NCI-H1417 treated with DMSO at 0.1 percent for 48 hours (cell line): ENCODE data around the gene CES5A.
"Not testable (repeated sequence)": the region's sequence is repeated elsewhere in the genome, so short reads cannot be mapped to it uniquely, and the experiment has no call there.

Experiments used
- DNase-seq: peaks from one replicate; lab custom pipeline; 2025; lab: John Stamatoyannopoulos, UW

Gene CES5A

DNA sequence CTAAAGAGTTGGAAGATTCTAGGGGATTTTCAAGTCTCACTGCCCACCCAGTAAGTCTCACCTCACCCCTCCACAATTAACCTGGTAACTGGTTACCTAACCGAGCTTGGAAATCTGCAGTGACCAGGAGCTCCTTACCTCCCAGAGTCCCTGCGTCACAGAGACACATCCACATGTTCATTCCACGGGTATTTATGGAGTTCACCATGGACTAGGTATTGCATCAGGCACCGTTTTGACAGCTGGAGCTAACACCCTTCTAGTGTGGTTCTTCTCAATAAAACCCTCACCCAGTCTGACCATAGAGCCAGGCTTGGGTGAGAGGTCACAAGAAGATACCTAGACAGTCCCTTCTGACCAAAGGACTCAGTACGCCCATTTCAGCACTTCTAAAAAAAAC is 2.1 kb downstream of the CES5A start:
- no peak for DNase-seq

DNA sequence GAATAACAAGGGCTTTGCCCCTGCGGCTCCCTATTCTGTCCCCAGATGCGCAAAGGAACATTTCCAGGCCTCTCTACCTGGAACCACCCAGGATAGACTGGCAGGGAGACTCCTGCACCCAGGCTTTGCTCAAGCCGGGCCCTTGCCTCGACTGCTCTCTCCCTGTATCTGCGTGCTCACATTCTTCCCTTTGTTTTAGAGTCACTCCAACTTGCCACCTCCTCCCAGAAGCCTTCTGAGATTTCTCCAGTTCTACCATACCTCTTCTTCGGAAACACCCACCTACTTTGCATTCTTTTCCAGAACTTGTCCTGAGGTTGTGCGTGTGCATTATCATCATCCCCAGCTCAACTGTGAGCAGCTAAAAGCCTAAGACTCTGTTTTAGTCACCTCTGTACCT is 3.0 kb downstream of the CES5A start:
- DNase-seq = no peak

DNA sequence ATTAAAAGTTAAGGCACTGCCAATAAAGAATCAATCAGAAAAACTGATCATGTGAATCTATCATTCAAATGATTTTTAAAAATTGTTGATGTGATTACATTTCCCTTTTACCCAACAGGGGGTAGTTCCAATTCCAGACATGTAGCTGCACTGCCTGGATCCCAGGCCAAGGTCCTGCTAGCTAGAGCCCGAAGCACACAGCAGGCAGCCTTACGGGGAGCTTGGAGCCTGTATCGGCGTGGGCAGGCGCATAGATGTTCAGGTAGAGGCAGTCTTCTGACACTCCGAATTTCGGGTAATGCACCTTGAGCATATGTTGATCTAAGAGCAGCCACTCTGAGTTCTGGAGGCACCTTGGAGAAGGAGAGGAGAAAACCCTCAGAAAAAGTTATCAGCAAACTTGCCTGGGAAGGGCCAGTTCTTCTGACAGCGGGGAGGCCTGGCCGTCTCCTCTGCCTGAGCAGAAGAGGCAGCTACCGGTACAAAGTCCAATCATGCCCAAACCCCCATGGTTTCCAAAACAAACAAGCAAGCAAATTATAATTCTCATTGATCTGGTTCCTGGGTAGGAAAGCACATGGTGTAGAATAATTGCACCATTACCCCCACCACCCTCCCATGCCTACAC is 3.6 kb downstream of the CES5A start:
- no peak for DNase-seq

DNA sequence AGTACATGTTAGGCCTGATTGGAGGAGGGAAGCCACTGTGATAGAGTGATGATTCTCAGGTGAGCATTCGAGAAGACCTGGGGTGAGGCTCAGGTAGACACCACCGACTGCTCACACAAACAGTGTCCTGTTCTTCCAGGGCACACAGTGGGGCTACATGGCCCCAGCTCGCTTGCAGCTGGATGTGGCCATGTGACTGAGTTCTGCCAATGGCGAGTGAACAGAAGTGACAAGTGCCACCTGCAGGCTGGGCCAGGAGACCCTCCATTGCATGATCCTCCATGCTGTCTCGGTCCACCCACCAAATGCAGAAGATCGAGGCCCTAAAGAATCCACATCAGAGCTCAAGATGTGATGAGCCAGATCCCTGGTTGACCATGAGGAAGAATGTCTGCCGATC is 6.2 kb downstream of the CES5A start:
- DNase-seq = no peak

DNA sequence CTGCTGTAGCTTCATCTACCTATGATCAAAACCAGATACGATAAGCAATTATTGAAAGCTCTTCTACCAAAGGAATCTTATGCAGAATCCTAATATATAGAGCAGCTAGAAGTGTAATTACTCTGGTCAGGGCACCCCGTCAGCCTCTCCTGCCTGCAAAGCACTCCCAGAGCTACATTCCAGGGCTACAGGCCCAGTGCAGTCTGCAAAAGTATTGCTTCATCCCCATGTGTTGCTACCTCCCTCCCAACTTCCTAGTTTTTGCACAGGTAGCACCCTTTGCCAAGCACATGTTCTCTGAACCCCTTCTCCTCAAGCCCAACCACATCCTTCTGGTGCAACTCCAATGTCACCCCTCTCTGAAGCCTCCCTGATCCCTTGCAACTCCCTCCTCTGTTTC is 7.0 kb downstream of the CES5A start:
- no peak for DNase-seq

DNA sequence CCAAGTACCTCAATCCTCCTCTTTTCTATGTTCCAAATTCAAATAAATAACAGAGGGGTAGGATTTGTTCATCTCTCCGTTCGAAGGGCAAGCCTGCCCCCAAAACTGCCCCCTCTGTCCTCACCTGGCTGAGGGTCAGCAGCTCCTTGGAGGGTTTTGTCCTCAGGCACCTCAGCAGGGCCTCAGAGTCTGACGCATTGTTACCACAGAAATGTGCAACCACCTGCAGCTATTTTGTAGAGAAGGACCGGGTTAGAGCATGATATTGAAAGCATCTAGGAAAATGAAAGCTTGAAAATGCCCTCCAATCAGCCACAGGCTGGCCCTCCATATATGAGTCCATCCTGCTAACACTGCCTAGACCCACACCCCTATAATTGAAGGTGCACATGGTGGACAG is 13.9 kb downstream of the CES5A start:
- no peak for DNase-seq

DNA sequence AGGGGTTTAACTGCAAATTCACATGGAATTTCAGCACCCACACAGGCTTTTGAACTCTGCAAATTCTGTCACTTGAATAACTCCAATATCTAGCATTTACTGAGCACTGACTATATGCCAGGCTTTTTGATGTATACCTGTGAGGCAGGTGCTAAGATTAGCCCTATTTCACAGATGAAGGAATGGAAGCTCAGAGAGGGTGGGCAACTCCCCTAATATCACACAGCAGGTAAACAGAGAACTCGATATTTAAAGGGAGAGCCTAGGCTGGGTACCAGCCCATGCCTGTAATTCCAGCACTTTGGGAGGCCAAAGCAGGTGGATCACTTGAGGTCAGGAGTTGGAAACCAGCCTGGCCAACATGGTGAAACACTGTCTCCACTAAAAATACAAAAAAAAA is 17.5 kb downstream of the CES5A start:
- not testable (repeated sequence) for DNase-seq

DNA sequence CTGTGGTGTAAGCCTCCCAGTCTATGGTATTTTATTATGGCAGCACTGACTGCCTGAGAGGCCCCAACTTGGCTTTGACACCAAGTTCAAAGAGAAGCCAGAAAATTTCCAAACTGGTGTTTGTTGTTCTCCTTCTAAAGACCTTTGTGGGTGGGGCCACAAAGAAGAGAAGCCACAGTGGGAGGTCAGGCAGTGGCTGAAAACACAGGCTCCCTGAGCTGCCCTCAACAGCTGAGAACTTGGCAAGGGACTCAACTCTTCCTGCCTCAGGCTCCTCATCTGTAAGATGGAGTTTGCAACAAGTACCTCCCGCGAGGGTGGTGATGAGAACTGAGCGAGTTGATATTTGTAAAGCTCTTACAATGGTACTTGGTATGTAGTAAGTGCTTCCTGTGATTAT is 18.2 kb downstream of the CES5A start:
- no peak for DNase-seq

DNA sequence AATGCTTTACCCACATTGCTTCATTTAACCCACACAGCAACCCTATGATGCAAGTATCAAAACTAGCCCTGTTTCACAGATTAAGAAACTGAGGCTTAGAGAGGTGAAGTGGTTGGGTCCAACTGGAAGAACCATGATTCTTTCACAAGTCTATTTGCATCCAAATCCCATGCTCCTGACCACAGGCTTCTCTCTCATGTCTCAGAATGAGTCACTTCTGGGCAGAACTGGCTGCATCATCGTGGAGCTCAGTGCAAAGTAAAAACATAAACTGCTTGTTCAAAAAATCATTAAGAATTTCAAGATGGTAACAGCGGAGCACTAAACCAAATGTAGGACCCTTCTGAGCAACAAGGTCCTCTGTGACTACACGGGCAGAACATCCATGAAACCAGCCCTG is 22.1 kb downstream of the CES5A start:
- no peak for DNase-seq

DNA sequence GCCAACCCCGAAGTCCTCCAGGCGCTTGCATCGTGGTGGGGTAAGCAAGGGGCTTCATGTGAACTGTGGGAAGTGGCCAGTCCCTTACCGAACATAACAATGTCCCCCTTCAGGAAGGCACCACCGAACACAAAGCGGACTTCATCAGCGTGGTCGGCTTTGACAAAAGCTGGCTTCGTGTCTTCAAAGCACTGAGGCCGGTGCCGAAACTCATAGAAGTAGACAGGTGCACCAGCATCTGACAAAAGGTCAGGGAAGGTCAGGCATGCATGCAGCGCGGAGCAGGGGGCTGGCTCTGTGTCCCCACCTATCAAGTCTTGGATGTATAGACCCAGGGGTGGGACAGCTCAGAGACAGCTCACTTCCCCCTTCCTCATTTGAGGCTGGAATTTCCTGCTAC is 25.6 kb downstream of the CES5A start:
- no peak for DNase-seq

DNA sequence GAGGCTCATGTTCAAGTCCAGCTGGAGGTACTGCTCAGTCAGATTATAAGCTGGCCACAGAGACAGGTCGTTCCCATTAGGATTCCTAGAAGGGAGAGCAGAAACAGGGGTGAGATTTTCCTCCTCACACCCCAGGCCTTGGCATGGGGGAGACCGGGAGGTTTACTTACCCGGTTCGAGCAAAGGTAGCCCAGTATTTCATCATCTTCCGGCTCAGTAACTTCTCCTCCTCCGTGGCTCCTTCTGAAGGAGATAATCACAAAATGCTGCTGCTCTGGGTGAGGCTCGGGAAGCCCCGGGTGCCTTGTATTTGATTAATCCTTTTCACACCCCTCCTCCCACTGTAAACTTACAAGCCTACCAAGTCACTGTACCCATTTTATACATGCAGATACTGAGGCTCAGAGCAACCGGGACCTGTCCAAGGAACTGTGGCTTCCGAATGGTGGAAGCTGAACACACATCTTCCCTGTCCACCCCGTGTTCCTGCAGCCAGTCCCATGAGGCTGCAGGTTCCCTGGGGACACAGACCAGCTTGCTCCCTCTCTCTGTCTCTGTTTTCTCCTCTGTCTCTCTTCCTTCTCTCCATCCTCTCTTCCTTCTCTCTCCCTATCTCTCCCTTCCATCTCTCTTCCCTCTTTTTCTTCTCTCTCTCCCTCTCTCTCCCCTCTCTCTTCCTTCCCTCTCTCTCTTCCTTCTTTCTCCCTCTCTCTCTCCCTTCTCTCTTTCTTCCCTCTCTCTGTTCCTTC is 28.4 kb downstream of the CES5A start:
- no peak for DNase-seq

DNA sequence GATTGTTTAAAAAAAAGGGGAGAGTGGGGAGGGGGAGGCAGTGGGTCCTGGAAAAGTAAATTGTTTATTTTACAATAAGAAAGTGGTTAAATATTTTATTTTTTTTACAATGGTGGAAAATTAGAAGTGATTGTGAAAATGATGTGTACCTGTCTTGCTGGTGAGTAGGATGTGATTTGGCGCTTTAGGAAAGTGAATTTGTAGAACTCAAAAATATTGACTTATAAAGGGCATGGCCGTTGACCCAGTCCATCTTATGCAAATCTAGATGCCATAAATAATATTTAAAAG is 32.1 kb downstream of the CES5A start:
- DNase-seq = no peak

DNA sequence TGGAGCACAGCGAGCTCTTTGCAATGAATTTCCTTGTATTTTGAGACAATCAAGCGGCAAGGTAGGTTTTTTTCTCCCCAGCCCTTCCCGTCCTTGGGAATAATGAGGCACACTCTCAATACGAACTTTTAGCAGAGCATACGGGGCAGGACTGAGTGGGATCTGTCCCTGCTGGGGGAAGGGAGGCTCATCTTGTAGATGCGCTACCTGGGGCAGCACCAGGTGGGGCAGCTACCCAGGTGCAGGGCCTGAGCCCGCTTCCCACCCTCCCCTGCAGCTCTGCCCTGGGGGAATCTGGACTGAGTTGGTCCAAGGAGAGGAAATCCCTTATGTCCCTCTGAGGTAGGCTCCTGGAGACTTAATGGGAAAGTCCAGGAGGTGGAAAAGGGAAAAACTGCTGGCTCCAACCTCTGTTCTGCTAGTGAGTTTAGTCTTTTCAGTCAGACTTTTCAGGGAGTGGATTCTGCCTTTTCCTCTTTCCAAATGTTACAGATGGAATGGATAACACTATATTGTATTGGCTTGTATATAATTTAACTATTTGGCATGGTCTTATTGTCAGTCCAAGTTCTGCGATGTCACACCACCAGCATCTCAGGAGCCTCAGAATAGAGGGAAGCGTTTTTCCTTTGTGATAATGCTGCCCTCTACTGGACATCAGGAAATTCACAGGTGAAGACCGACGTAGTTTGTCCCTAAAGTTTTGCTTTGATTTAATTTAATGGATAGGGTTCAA is 32.6 kb downstream of the CES5A start:
- no peak for DNase-seq

DNA sequence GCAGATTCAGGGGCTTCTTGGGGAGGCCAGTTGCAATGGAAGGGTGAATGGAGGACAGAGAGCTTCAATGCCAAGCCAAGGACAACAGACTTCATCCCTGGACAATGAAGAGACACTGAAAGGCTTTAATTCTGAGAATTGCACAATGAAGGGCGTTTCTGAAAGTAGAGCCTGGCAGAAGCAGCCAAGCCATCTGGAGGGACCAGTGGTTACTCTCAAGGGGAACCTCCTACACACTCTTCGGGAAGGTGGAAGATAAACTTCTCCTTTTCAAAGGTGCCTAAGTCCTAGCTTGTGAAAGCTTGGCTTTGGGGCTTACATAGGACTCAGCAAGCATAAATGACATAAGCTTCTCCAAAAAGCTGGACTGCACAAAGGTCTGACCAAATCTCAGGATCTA is 36.1 kb downstream of the CES5A start:
- no peak for DNase-seq

DNA sequence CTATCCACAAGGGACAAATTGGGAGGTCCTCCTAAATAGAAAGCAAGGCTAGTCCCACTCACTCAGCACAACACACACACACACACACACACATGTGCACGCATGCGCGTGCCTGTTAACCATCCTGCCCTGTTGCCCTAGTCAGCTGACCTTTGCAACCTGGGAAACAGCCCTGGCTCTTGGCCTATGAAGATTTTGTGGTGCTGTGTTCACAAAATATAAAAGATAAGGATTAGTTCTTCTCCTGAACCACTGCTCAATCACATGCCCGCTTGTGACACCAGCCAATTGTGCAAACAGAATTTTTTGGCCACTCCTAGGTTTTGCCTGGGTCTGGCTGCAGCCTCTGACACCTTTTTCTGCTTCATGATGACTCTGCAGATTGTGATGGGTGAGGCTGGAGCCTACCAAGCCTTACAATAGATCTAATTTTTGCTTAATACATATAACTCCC is 39.0 kb downstream of the CES5A start:
- no peak for DNase-seq

DNA sequence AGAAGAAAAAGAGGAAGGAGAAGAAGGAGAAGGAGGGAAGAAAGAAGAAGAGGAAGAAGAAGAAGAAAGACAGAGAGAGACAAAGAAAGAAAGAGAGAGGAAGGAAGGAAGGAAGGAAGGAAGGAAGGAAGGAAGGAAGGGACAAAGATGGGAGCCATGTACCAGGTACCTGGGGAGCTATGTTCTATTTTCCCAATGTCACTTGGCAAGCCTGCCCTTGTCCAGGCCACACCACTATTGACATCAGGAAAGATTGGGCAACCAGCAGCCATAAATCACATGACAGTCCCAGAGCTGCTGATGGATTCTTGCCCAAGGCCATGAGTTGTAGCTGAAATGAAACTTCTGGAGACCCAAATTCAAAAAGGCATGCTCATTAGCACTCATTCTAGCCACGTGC is 39.6 kb downstream of the CES5A start:
- DNase-seq = no peak

DNA sequence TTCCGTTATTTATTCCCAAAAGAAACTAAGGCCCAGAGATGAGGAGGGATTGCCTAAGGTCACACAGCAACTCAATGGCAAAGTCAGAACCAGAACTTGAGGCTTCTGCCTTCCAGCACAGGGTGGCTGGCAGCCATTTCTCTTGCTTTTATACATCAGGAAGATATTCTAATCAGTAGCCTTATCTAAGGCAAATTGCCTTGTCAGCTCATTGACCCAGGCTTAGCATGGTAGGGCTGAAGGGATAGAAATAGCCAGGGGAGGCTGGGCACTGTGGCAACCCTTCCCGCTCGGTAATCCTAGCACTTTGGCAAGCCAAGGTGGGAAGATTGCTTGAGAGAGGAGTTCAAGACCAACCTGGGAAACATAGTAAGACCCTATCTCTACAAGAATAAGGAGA is 40.0 kb downstream of the CES5A start:
- DNase-seq = not testable (repeated sequence)

DNA sequence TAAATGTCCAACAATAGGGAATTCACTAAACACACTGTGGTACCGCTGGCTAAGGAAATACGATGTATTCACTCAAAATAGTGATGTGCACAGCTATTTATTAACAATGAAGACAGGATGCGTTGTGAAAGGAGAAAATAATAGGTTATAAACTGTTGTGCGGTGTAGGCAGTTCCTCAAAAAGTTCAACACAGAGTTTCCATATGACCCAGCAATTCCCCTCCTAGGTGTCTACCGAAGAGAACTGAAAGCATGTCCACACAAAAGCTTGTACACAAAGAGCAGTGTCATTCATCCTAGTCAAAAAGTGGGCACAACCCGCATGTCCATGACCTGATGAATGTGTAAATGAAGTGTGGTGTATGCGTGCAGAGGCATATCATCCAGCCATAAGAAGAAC is 41.1 kb downstream of the CES5A start:
- DNase-seq = no peak

DNA sequence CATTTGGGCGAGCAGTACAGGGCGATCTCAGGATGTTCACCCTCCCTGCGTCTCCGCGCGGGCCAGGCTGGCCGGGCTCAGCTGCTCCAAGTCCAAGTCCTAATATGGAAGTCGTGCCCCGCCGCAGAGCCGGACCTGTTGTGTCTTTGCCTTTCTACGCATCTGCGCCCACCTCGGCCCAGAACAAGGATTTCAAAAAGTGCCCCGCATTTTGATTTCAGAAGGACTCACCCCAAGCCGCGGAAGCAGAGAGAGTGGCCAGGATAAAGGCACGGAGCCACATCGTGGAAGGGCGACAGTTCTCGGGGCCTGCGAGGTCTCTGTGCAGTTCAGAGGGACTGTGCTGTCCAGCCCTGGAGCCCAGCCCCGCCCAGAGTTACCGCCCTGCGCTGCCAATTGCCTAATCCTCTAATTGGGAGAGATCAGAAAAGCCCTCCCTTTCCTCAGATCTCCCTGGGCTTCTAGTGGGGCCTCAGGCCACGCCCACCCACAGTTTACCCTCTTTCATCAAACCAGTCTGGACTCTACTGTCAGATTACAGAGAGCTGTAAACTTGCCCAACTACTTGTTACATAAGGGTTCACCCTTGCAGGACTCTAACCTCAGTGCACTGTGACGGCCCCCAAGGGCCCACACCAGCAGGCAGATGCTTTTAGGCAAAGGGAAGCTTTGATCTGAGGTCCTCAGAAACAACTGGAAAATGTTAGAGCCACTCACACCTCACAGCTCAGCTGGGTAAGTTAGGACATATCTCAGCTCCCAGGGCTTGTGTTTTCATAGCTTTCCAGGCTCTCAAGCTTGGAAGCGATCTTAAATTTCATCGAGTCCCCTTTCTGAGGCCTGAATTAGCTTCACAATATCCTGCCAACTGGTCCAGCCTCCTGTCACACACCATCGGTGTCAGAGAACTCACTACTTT is 42.1 kb downstream of the CES5A start, which contains the start of gene CES1:
Gene CES1, minus strand, starts transcription at position 324 of the 919 bp plus-strand sequence. Its CDS starts 41 bp downstream, at position 283.
- no peak for DNase-seq

DNA sequence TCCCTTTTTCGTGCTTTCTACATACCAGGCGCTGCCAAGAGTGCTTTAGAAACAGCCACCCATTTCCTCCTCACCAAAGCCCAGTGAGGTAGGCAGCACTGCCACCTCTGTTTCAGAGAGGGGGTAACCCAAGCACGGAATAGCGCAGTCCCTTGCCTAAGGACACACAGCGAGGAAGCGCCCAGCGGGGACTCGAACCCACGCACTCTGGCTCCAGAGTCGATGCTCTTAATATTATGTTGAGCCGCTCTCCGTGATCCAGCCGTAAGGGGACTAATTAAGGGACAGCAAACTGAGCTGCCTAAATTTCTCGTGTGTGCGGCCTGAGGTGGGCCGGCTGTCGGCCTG is 42.8 kb downstream of the CES5A start:
- no peak for DNase-seq

DNA sequence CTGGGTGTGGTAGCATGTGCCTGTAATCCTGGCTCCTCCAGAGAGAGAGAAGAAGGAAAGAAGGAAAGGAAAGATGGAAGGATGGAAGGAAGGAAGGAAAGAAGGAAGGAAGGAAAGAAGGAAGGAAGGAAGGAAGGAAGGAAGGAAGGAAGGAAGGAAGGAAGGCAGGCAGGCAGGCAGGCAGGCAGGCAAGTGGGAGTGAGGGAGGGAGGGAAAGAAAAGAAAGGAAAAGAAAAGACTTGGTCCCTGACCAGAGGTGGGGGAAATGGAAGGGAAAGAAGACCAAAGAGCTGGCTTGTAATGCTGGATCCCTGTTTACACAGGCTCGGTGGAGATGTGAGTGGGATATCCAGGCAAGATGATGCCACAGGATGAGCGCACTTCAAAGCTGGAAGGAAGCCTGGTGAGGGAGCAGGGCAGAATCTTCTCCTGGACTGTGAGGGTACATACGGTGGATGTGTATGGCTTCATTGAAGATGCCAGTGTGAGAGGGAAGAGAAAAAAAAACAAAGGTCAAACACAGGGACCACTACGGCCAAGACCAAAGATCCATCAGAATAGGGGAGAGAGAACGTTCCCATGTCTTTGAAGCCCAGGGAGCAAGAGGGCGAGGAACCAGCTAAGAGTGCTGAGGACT is 44.4 kb downstream of the CES5A start:
- DNase-seq = no peak

DNA sequence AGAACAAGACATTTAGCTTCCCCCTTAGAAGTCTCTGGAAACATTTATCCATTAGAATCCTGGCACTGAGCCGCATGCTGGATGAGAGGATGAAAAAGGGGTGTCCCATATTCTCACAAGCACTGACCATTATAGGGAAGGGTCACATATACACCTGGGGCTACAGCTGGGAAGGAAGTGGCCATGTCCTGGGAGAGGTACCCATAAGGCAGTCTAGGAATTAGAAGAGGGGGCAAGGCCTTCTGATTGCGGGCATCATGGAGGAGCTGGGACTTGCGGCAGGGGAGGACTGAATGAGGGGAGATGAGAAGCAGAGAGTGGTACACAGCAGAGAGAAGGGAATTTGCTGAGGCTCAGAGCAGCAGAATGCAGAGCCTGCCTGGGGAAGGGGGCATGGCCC is 45.9 kb downstream of the CES5A start:
- DNase-seq = not testable (repeated sequence)
